NCI-H2196 (cell line): ENCODE measurements around the gene CLVS2.

Source experiments
- DNase-seq: peaks from one replicate; lab custom pipeline; 2025; ENCODE audit not compliant: unreplicated experiment; lab: John Stamatoyannopoulos, UW

Gene CLVS2

DNA sequence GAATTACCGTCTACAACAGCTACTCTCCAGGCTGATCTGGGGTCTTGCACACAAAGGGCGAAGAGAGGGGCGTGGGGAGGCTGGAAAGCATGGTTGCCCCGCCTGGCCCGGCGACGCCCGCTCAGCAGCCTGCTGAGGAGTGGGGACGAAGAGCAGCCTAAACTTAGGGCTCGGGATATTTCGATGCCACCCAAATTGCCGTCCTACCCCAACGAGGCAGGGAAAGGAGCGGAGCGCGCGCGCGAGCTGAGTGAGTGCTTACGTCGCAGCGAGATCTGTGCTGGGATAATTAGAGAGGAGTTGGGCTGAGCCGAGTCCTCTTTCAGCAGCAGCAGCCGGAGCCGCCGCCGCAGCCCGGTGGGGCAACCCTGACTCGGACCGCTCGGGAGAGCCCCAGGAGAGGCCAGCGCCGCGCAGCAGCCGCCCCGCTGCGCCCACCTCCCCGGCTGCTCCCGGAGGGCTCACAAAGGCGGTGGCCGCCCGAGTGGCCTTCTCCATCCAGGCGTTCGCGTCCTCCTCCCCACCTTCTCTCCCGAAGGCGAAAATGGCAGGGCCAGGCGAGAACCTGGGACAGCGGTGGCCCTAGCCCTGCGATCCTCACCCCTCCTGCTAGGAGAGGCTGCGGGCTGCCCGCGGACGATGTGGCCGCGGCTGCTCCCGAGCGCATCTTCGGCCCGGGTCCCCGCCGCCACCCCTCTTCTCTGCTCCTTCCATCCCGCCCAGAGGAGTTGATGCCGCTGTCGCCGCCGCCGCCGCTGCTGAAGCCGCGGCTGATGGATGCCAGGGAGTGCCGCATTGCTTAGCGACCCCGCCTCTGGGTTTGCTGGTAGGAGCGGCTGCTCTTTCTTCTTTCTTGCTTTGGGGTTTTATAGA, at the start of gene CLVS2:
Gene CLVS2 (plus strand): TSS at position 315 of the 873 bp plus-strand sequence. CDS start 1,543 bp downstream, outside the sequence.
- DNase-seq: no peak

GRCh38 chr6:122947355-122947754, 48.7 kb upstream of the CLVS2 start:
- DNase-seq: no peak

DNA sequence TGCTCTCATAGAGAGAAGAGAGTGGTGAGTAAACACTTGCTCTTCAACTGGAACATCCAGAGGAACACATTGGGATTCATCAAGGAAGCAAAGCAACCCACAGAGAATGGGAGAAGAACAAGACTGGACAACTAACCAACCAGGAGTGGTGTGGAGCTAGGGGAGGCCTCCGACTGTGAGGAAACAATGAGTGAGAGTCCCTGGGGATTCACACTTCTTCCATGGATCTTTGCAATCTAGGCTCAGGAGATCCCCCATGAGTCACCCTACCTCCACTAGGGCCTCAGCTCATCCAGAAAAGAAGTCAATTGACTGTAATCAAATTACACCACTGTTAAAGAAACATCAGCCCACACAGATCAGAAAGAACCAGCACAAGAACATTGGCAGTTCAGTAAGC, 42.3 kb upstream of the CLVS2 start:
- DNase-seq: no peak

DNA sequence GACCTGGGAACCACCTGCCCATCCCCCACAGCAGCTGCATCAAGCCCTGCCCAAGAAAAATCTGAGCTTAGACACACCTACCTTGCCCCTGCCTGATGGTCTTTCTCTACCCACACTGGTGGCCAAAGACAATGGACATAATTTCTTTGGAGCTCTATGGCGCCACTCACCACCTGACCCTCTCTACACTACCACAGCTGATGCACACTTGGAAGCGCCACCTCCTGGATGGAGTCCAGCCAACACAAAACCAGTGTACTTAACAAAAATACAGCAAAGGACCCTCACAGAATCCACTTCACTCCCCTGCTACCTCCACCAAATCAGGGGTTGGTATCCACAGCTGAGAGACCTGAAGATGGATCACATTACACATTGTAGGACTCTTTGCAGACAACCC, 39.7 kb upstream of the CLVS2 start:
- DNase-seq: no peak

DNA sequence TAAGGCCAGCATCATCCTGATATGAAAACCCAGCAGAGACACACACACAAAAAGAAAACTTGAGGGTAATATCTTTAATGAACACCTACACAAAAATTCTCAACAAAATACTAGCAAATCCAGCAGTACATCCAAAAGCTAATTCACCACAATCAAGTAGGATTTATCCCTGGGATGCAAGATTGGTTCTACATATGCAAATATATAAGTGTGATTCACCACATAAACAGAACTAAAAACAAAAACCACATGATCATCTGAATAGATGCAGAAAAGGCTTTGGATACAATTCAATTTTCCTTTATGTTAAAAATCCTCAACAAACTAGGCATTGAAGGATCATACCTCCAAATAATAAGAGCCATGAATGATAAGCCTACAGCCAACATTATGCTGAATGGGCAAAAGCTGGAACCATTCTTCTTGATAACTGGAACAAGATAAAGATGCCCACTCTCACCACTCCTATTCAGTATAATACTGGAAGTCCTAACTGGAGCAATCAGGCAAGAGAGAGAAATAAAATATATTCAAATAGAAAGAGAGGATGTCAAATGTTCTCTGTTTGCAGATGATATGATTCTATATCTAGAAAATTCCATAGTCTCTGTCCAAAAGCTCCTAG, 33.9 kb upstream of the CLVS2 start:
- DNase-seq: no peak

DNA sequence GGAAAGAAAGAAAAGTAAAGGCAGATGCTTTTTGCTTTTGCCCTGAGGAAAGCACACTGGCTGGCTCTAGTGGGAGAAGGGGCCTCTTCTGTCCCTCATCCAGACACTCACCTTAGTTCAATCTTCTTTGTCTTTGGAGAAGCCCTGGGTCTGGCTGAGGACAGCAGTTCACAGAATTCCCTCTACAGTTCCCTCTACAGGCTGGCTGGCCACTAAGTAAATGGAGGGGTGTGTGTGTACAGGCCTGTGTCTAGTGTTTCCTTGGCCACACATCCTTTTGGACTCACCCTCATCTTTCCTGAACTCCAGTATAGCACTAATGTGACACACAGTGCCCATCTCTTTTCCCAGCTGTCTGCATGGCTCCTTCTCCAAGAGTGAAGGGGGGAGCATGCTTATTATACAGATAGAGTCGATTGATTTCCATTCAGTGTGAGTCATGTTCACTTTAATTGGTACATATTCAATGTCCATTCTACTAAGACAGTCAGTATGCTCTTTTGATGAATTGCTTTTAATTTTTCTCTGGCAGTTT, 26.0 kb upstream of the CLVS2 start:
- DNase-seq: no peak

- DNase-seq: no peak
Measured at GRCh38 chr6:122977180-122977579, 18.9 kb upstream of the CLVS2 start.

- DNase-seq: no peak
Measured at GRCh38 chr6:122984393-122984792, 11.6 kb upstream of the CLVS2 start.

- no peak for DNase-seq
Measured at GRCh38 chr6:122994256-122994655, 1.8 kb upstream of the CLVS2 start.

GRCh38 chr6:122996794-122997505, 915 bp downstream of the CLVS2 start:
- DNase-seq: no peak

GRCh38 chr6:122997541-122998150, 1.6 kb downstream of the CLVS2 start:
- no peak for DNase-seq

DNA sequence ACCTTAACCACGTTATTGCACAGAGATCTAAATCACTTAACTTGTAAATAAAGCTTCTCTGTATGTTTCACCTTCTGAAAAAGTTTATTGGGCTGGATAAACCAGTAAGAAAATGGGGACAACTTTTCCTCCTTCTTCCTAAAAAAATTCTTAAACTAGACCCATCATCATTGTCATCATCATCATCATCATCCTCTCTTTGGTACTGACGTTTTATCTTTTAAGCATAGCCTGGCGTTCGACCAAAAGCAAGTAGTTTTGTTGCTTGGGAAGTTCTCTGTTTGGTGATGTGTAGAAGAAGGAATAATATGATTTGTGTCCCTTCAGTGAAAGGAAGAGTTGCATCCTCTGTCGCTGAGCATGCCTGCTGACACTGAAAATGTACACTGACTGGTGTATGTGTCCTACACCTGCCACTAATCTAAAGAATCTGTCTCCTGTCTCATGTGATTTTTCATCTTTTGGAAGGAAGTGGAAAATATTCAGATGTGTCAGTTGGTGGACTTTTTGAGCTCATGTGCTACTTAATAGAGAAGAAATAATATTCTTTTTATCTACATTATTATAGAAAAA, 2.5 kb downstream of the CLVS2 start:
- DNase-seq: no peak

GRCh38 chr6:123000244-123000770, 4.3 kb downstream of the CLVS2 start:
- DNase-seq: no peak

GRCh38 chr6:123001540-123001939, 5.5 kb downstream of the CLVS2 start:
- no peak for DNase-seq

DNA sequence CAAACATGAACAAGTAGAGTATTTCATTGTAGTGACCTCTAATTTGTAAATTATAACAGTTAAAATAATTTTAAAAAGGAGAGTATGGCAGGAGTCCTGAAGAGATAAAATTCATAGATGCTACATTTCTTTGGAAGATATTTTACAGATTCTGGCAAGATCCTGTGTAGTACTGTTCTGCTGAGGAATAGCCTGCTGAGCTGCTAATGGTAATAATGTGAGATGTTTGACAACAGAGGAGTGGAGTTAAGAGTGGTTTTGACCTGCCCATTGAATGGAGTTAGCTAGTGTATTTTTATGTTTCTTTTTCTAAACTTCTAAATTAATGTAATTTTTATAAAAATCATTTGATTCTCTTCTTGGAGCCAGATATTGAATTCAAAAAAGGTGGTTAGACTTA, 11.8 kb downstream of the CLVS2 start:
- no peak for DNase-seq

- DNase-seq: no peak
Measured at GRCh38 chr6:123009059-123009458, 13.0 kb downstream of the CLVS2 start.

DNA sequence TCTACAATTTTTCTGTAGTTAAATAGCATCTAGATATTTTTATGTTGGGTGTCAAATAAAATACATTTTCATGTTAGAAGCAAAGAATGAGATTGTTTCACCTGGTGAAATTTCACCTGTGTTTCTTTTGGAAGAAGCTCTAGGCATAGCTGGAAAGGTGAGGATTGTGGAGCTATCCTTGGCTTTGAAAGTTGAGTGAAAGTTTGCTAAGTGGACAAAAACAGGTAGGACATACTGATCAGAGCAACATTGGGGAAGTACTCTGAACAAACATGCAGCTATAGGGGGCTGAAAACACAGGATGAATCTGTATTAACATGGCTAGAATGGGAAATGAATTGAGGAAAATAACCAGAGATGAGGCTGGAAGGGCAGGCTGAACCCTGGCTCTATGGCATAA, 18.8 kb downstream of the CLVS2 start:
- DNase-seq: no peak

GRCh38 chr6:123016431-123017103, 20.5 kb downstream of the CLVS2 start:
- no peak for DNase-seq

GRCh38 chr6:123017104-123017682, 21.2 kb downstream of the CLVS2 start:
- no peak for DNase-seq

- DNase-seq: no peak
Measured at GRCh38 chr6:123022975-123023374, 26.9 kb downstream of the CLVS2 start.
